Fibroblast of peridontal ligament (primary cell): ENCODE data around the gene TUBA3E.
"Not testable (repeated sequence)": the region's sequence is repeated elsewhere in the genome, so short reads cannot be mapped to it uniquely, and the experiment has no call there.

Source experiments
- DNase-seq: peaks from one replicate; pipeline ENCODE4 v3.0.0-alpha.2; 2010; ENCODE audit errors: extremely low read depth

The TUBA3E gene

DNA sequence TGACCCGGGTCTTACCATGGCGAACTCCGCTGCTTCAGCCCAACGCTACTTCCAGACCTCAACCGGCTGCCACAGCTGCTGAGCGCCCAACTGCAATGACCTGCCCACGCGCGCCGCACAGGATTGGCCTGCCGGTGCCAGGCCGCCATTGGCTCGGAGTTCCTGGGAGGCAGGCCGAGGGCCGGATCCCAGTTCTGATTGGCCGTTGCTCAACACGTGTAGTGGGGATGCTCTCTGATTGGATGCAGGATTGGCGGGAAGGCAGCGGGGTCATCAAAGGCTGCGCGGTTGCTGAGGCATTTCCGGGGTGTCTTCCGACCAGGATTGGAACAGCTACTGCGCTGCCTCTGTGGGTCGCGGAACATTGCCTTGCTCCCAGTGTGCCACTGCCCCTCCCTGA is at the start of gene TUBA3E:
TSS of gene TUBA3E (minus strand) at position 97 of the 400 bp plus-strand sequence. CDS start at position 18, 79 bp downstream.
- no peak for DNase-seq

DNA sequence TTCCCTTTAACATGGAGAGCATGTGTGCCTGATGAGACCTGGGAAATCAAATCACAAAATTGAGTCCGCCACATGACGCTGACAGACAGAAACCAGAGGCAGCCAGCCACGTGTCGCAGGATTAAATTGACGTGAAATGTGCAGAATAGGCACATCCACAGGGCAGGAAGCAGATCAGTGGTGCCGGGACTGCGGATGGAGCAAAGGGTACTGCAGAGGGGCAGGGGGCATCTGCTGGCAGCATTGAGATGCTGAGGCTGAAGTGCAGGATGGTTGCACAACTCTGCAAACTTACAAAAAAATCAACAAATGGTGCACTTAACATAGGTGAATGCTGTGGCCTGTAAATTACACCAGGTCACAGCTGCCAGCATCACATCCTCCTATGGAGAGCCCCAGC is 48.2 kb upstream of the TUBA3E start:
- DNase-seq = no peak

DNA sequence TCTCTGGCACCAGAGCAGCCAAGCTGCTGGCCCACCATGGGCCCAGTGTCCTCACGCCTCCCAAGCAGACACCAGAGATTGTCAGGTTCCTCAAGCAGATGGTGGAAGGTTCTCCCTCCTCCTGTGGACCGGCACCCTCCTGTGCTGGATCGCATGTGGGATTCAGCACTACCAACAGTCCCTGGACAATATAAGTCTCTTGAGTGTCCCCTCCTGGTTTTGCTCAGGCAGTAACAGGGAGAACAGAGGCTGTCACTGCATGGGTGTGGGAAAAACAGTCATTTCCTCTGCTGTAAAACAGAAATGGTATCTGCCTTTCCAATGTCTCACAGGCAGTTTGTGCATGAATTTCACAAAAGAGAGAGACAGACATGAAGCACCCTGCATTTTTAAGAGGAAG is 47.7 kb upstream of the TUBA3E start:
- no peak for DNase-seq

DNA sequence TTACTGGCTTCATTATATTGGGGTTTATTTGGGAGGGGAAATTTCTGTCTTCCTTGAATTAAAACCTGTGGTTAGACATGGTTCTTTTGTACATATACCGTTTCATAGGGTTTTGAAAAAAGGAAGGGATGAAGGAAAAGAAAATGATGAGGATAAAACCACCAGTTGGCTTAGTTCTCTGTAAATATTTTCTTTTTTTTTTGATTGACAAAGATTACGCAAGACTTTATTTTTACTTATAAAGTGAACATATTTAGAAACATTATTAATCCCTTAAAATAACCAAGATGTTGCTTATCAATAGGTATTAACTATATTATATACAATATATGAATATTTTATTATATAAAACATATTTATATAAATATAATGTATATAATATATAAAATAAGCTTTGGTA is 45.1 kb upstream of the TUBA3E start:
- DNase-seq = no peak

DNA sequence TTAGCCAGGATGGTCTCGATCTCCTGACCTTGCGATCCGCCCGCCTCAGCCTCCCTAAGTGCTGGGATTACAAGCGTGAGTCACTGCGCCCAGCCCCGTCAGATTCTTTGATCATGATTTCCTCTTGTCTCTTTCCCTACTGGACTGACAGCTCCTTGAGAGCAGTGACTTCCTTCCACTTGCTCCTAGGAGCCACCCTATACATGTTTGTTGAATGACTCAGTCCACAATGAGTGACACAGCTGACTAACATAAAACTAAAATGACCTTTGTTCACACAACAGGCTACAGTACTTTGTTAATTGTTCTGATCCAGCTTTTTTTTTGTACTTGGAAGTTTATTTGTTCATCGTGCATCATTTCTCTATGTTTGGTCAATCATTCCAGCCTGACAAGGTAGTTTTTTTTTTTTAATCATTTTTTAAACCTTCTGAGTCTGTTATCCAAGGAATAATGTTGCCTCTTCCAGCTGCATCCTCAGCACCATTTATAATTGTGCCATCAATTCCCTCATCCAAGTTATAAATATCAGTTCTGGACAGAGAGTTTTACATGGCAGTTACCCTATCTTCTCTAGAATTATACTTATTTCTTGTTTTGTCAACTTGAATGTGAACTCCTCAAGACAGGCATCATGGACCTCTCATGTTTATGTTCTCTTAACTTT is 42.9 kb upstream of the TUBA3E start:
- no peak for DNase-seq

DNA sequence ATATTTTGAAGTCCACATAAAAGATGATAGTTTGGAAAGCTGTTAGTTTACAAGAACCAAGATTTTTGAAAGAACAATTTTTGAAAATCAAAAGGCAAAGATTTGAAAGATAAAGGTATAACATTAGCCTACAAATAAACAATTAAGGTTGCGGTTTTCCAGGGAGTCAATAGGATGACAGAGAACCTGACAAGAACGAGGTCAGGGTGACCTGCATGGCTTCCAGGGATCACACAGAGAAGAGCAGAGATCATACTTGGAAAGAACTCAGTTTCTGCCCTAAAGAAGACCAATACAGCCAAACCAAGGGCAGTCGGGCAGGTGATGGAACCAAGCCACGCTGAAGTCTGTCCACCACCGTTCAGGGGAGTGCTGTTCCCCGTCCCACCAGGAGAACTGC is 41.3 kb upstream of the TUBA3E start:
- not testable (repeated sequence) for DNase-seq

DNA sequence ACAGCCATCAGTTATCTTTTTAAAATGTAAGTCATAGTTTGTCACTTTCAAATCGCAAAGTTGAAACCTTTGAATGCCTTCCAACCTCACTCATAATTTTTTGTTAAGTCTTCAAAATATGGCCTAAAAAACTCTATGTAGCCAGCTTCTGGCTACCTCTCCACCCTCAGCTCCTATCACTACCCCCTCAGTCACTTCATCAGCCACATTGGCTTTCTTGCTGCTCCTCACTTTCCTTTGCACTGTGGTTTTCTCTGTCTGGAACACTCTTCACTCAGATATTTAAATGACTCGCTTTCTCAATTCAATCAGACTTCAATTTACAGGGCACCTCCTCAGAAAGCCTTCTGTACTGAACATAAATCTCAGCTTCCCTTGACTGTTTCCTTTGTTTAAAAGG is 34.8 kb upstream of the TUBA3E start:
- not testable (repeated sequence) for DNase-seq

DNA sequence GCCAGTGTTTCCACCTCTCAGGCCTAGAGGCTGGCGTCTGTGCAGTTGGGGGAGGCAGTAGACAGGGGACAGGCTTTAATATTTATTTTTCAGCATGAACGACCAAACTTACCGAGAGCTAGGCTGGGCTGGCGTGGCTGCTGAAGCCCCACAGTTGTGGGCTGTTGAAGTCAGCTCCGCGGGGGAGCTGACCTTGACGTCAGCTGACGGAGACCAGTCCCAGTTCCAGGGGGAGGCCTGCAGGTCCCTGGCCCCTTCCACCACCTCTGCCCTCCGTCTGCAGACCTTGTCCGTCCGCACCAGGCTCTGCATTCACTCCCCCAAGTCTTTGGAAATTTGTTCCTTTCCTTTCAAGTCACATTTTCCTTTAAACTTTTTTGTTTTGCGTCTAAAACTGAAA is 33.4 kb upstream of the TUBA3E start:
- no peak for DNase-seq

DNA sequence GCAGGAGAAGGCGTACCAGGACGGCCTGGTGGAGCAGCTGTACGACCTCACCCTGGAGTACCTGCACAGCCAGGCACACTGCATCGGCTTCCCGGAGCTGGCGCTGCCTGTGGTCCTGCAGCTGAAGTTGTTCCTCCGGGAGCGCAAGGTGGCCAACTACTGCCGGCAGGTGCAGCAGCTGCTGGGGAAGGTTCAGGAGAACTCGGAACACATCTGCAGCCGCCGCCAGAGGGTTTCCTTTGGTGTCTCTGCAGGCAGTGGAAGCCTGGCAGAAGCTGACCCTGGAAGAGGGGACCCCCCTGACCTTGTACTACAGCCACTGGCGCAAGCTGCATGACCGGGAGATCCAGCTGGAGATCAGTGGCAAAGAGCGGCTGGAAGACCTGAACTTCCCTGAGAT is 32.7 kb upstream of the TUBA3E start:
- not testable (repeated sequence) for DNase-seq

DNA sequence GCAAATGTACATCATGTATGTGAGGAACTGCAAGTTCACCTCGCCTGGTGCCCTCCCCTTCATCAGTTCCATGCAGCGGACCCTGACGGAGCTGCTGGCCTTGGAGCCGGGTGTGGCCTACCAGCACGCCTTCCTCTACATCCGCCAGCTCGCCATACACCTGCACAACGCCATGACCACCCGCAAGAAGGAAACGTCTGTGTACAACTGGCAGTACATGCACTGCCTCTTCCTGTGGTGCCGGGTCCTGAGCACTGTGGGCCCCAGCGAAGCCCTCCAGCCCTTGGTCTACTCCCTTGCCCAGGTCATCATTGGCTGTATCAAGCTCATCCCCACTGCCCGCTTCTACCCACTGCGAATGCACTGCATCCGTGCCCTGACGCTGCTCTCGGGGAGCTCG is 32.1 kb upstream of the TUBA3E start:
- DNase-seq = not testable (repeated sequence)

DNA sequence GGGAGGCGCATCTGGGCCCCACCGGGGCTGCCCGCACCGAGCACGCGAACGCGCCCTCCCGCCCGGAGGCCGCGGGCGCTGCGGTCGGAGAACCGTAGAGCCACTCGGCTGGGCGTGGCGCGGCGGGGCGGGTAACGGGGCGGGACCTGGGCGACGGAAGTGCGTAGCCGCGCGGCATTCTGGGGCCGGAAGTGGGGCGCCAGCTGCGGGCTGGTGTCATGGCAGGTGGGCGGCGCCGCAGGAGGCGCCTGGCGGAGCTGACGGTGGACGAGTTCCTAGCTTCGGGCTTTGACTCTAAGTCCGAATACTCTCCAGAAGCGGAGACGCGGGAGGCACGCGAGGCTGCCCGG is 30.9 kb upstream of the TUBA3E start:
- DNase-seq = not testable (repeated sequence)

DNA sequence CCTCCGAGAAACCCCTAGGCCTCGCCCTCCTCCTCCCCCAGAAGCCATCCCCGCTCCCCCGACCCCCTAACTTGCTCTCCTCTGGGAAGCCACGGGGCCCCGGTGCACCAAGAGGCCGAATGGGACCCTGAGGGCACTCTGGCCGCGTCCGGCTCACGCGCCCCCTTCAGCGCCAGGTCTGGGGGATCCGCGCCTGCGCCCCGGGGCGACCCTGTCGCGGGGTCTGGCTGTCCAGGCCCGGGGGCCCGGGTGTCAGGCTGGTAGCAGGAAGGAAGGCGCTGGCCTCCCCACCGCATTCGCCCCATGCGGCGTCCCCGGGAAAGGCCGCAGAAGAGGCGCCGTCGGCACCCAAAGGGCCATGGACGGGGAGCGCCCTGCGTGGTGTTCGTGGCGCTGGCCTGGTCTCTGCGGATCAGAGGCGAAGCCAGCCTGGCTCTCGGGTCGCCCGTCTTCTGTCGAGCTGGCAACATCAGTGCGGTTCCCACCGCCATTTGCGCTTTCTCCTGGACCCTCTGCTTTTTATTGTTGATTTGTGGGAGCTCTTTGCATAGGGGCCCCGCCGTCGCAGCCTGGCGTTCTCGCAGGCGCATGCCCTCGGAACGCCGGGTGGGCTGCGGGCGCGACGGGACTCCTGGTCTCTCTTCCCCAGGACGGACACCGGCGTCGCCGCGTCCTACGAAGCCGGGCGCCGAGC is 30.4 kb upstream of the TUBA3E start:
- not testable (repeated sequence) for DNase-seq

DNA sequence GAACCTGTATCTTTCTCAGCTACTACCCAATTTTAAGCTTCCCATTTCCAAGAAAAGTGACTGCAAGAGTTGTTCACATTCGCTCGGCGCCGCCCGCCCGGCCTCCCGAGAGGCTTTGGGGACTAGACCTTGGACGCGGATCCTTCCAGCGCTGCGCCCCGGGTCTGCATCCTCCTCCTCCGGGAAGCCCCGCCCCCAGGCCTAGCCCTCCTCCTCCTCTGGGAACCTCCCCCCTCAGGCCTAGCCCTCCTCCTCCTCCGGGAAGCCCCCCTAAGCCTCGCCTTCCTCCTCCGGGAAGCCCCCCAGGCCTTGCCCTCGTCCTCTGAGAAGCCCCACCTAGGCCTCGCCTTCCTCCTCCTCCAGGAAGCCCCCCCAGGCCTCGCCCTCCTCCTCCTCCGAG is 29.8 kb upstream of the TUBA3E start:
- not testable (repeated sequence) for DNase-seq

DNA sequence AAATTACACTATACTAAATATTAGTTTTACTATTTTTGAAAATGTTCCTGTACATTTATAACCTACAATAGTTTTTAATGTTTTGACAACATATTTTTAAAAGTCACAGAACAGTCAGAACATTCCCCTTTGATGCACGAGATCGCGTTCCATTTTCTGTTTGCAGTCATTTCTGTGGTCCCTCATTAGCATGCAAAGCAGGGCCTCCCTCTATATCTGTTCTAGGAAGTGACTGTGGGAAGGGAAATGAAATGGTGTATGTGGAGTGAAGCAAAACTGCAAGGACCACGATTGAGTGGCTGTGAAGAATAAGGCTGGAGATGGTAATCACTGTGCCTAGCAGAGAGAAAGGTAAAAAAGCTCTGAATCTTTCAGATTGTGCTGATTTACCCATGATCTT is 24.3 kb upstream of the TUBA3E start:
- not testable (repeated sequence) for DNase-seq

DNA sequence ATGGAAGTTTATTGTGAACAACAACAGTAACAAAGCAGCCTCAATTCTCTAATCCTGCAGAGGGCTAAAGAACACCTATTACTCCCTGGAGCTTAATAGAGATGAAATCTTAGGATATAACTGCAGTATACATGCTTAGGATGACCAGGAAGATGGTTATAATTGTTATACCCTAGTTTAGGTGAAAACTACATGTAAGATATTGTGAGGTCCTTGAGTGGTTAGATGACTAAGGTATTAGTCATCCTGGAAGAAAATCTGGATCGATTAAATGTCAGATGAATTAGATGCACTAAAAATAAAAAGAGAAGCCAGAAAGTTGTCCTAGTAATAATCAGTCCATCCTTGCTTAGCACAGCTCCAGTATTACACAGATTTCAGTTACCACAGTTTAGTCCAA is 22.3 kb upstream of the TUBA3E start:
- DNase-seq = not testable (repeated sequence)

DNA sequence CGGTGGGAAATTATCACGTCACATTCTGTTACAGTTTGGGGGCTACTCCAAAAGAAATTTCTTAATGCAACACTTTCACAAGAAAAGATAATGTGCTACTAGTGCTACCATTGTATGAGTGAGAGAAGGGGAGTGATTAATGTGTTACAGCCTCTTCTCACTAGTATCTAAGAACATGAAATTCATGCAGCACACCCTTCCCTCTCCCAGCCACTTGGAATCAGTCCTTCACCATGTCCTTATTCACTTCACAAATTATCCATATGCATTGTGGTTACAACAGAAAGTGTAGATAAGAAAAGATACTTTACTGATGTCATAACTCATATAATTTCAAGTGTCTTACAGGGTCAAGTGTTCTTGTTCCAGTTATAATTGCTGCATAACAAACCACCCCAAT is 20.9 kb upstream of the TUBA3E start:
- DNase-seq = not testable (repeated sequence)

DNA sequence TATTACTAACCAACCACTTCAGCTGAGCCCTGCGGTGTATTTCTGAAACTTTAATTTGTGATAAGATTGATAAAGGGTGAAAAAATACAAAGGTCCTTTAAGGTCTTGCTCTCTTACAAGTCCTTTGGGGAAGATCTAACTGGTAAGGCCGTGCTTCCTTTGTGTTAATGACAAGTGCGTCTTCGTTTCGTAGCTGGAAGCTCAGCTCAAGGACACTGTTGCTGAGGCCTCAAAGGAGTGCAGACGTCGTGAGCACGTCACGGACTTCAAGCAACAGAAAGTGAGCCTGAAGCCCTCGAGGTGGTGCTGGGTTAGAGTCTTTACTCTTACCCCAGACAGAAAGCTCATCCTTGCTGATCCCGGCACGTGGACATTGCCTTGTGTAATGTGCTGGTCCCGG is 8.8 kb upstream of the TUBA3E start:
- not testable (repeated sequence) for DNase-seq

DNA sequence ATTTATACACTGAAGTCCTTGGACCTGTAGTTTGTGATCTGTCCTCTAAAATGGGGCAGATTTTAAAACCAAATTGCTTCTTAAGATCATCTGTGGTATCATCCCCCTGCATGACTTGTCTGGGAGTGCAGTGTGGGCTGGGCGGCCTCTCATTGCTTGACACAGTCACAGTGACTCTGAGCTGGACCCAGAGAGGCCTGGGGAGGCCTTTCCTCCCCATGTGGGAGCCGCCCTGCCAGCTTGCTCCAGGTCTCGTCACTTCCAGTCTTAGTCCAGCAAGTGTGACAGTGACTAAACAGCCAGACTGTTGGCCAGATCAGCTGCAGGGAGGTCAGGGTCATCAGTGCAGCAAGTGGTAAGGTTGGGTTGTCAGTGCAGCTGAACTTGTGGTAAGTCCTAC is 4.9 kb upstream of the TUBA3E start:
- DNase-seq = not testable (repeated sequence)

DNA sequence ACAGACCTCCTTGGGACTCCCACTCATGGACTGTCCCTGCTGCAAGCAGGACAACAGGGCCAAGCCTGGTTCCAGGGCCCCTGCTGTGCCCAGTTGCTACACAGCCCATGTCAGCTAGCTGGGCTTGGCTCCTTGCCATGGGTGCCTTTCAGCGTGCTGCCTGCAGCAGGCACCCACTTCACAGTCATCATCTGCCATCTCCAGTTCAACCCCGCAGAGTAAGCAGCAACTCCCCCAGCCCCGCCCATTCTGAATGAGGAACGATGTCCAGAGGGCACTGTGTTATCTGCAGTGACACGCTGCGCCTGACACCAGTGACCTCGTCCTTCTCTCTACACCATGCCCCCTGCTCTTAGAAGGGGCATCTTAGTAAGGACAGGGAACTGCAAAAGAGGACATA is 4.3 kb upstream of the TUBA3E start:
- DNase-seq = not testable (repeated sequence)

DNA sequence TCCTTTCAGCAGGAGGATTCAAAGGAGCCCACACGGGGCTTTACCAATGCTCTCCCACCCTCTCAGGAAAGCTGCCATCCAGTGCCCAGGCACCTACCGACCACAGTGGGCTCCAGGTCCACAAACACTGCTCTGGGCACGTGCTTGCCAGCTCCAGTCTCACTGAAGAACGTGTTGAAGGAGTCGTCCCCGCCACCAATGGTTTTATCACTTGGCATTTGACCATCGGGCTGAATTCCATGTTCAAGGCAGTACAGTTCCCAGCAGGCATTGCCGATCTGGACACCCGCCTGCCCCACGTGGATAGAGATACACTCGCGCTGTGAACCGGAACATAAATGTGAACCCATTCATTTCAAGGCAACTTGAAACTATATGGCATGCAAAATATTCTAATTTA is 2.2 kb downstream of the TUBA3E start:
- not testable (repeated sequence) for DNase-seq

DNA sequence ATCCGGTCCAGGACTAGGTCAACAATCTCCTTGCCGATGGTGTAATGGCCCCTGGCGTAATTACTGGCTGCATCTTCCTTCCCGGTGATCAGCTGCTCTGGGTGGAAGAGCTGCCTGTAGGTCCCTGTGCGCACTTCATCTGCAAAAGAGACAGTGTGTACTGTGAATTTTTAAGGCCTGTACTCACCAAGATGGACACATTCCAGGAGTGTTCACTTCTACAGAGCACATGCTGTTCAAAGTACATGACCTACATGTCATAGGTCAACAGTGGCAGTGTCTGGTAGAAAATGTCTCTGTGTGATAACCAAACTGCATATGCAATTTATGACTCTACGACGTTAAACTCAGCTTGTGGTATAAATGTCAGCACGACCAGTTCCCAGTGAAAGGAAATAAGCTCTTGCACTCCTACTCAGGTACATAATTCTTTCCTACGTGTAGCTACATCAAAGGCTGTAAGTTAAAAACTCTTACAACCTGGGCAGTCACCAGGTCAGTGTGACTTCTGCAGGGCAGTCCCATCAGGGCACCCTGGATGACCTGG is 3.1 kb downstream of the TUBA3E start:
- not testable (repeated sequence) for DNase-seq

DNA sequence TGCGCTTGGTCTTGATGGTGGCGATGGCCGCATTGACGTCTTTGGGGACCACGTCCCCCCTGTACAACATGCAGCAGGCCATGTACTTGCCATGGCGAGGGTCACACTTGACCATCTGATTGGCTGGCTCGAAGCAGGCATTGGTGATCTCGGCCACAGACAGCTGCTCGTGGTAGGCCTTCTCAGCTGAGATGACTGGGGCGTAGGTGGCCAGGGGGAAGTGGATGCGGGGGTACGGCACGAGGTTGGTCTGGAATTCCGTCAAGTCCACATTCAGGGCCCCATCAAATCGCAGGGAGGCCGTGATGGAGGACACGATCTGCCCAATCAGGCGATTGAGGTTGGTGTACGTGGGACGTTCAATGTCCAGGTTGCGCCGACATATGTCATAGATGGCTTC is 4.4 kb downstream of the TUBA3E start:
- DNase-seq = not testable (repeated sequence)

DNA sequence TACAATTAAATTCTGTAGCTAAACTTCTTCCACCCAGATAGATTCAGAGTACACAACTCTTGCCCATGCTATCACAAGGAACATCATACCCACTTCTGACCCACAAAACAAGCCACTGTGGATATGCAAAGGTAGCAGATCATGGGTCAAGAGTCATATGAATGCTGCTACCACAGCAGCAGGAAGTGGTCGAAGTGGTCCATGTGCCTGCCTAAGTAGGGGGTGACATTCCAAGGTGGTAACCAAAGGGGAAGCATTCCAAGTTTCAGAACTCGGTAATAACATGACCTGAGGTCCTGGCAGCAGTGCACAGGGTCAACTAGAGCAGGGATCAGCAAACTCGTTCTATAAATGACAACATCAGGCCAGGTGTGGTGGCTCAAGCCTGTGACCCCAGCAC is 5.8 kb downstream of the TUBA3E start:
- DNase-seq = not testable (repeated sequence)
